SK-N-SH (cell line): ENCODE data around the gene SIGMAR1. TPM values are rescaled to one million over a fixed set of nuclear protein-coding genes. Genes with fewer than 3 reads are reported as not detected.

Experiments used
- CTCF ChIA-PET: fragments of 300-600, 350-600 bp; formaldehyde crosslinking; extraction: SDS; loops from one replicate; lab custom pipeline; 2021; lab: Yijun Ruan, JAX
- POLR2A ChIA-PET: fragments of 350-600 bp; sonication (Branson Sonifier 250); formaldehyde crosslinking; extraction: SDS; loops from one replicate; lab custom pipeline; 2020; ENCODE audit warnings: antibody characterized with exemption, inconsistent platforms; lab: Yijun Ruan, JAX
- DNase-seq: peaks from one replicate; pipeline ENCODE4 v3.0.0; 2012
- H2AFZ ChIP-seq: fragments of 200-600 bp; sonication (generic); 2 replicates; pipeline ENCODE4 v1.8.1; 2016; ENCODE audit warnings: antibody characterized with exemption, mild to moderate bottlenecking, low read depth
- H3F3A ChIP-seq: fragments of 200-600 bp; sonication (generic); replicated peaks from 2 replicates; pipeline ENCODE3; 2016; ENCODE audit warnings: antibody characterized with exemption, mild to moderate bottlenecking; ENCODE audit not compliant: insufficient read depth
- H3K27ac ChIP-seq, 2 experiments: fragments of 200-500 bp in 1 of 2; fragments of 200-600 bp in 1 of 2; sonication (Bioruptor generic) in 1 of 2; sonication (generic), shearing (Covaris generic) in 1 of 2; 2 replicates each; pipeline versions ENCODE4 v1.5.1 to v1.6.1; 2014 to 2016; ENCODE audit warnings: low read depth in 2 of 2, inconsistent platforms in 1 of 2, low read length in 1 of 2, mild to moderate bottlenecking in 1 of 2, mixed read lengths in 1 of 2
- H3K27me3 ChIP-seq: fragments of 200-600 bp; sonication (generic), shearing (Covaris generic); 2 replicates; pipeline ENCODE4 v1.6.1; 2016; ENCODE audit warnings: mixed run types; ENCODE audit not compliant: insufficient read depth
- H3K36me3 ChIP-seq, 2 experiments: fragments of 200-500 bp in 1 of 2; fragments of 200-600 bp in 1 of 2; sonication (Bioruptor generic) in 1 of 2; sonication (generic) in 1 of 2; replicated peaks in 1 of 2; 2 replicates each; pipeline versions ENCODE3 to v1.5.1; 2014 to 2016; ENCODE audit warnings: low read length in 1 of 2, mild to moderate bottlenecking in 1 of 2; ENCODE audit not compliant: insufficient read depth in 2 of 2, control insufficient read depth in 1 of 2
- H3K4me1 ChIP-seq, 2 experiments: fragments of 200-500 bp in 1 of 2; fragments of 200-600 bp in 1 of 2; sonication (Bioruptor generic) in 1 of 2; sonication (generic), shearing (Covaris generic) in 1 of 2; 2 replicates each; pipeline versions ENCODE4 v1.5.1 to v1.6.1; 2014 to 2016; ENCODE audit warnings: low read depth in 1 of 2, low read length in 1 of 2, mixed run types in 1 of 2; ENCODE audit not compliant: insufficient read depth in 2 of 2, control insufficient read depth in 1 of 2
- H3K4me2 ChIP-seq: fragments of 200-600 bp; sonication (generic), shearing (Covaris generic); 2 replicates; pipeline ENCODE4 v1.6.1; 2017; ENCODE audit warnings: mixed run types
- H3K4me3 ChIP-seq, 2 experiments: fragments of 200-500 bp in 1 of 2; fragments of 200-600 bp in 1 of 2; sonication (Bioruptor generic) in 1 of 2; sonication (generic), shearing (Covaris generic) in 1 of 2; 2 replicates each; pipeline versions ENCODE4 v1.5.1 to v1.8.1; 2014 to 2016; ENCODE audit warnings: low read depth in 2 of 2, inconsistent platforms in 1 of 2, low read length in 1 of 2, mild to moderate bottlenecking in 1 of 2, mixed read lengths in 1 of 2, moderate library complexity in 1 of 2
- H3K79me2 ChIP-seq: fragments of 200-600 bp; sonication (generic); 2 replicates; pipeline ENCODE4 v1.8.1; 2017; ENCODE audit warnings: mild to moderate bottlenecking; ENCODE audit not compliant: insufficient read depth
- H3K9ac ChIP-seq: fragments of 200-600 bp; sonication (generic); 2 replicates; pipeline ENCODE4 v1.6.1; 2017; ENCODE audit warnings: mixed run types
- H3K9me2 ChIP-seq: fragments of 200-600 bp; sonication (generic); 2 replicates; pipeline ENCODE4 v1.6.1; 2017; ENCODE audit warnings: mixed run types
- H3K9me3 ChIP-seq: fragments of 200-600 bp; sonication (generic); 2 replicates; pipeline ENCODE4 v1.6.1; 2017; ENCODE audit warnings: mixed run types, mild to moderate bottlenecking, moderate library complexity
- H4K20me1 ChIP-seq: fragments of 200-600 bp; sonication (generic); 2 replicates; pipeline ENCODE4 v1.6.1; 2017; ENCODE audit warnings: mild to moderate bottlenecking, mixed run types; ENCODE audit not compliant: insufficient read depth
- EP300 ChIP-seq, 2 experiments: IDR thresholded peaks; 2 replicates each; pipeline versions ENCODE4 v1.4.0 to v1.6.1; 2012; ENCODE audit warnings: borderline replicate concordance in 1 of 2, low read depth in 1 of 2, low read length in 1 of 2
- FOSL2 ChIP-seq: IDR thresholded peaks from 2 replicates; pipeline ENCODE4 v1.4.0; 2012; ENCODE audit warnings: low read depth, mild to moderate bottlenecking, moderate library complexity, borderline replicate concordance
- GATA2 ChIP-seq: sonication (generic); formaldehyde crosslinking; IDR thresholded peaks from 2 replicates; pipeline ENCODE4 v1.5.0; 2020; ENCODE audit warnings: mild to moderate bottlenecking, missing genetic modification reagents
- JUND ChIP-seq: IDR thresholded peaks from 2 replicates; pipeline ENCODE4 v1.4.0; 2012
- MXI1 ChIP-seq: IDR thresholded peaks from 2 replicates; pipeline ENCODE4 v1.6.1; 2012; ENCODE audit warnings: mild to moderate bottlenecking, low read depth, low read length, improper control_type of control experiment
- NFIC ChIP-seq: IDR thresholded peaks from 2 replicates; pipeline ENCODE4 v1.4.0; 2012; ENCODE audit warnings: borderline replicate concordance
- POLR2AphosphoS5 ChIP-seq: IDR thresholded peaks from 2 replicates; pipeline ENCODE4 v1.6.1; 2012; ENCODE audit warnings: low read depth, low read length
- RFX5 ChIP-seq: IDR thresholded peaks from 2 replicates; pipeline ENCODE4 v1.6.1; 2012; ENCODE audit warnings: mild to moderate bottlenecking, improper control_type of control experiment, low read length
- SMC3 ChIP-seq: IDR thresholded peaks from 2 replicates; pipeline ENCODE4 v1.6.1; 2012; ENCODE audit warnings: low read depth, low read length, improper control_type of control experiment
- TAF1 ChIP-seq: IDR thresholded peaks from 2 replicates; pipeline ENCODE4 v1.6.1; 2012; ENCODE audit warnings: low read depth, mild to moderate bottlenecking, low read length, moderate library complexity, borderline replicate concordance
- TEAD4 ChIP-seq: IDR thresholded peaks from 2 replicates; pipeline ENCODE4 v1.4.0; 2012; ENCODE audit warnings: mild to moderate bottlenecking, borderline replicate concordance; ENCODE audit not compliant: insufficient read depth
- WGBS: methylation state at CpG from one replicate; pipeline ENCODE4 v1.1.6; 2017; ENCODE audit warnings: low lambda C conversion rate; 5-methylcytosine and 5-hydroxymethylcytosine counted together
- polyA plus RNA-seq, 3 experiments: library from polyadenylated mRNA; depleted of rRNA; stranded (reverse); fragments of >200 nt; gene quantifications; 2 replicates each; pipeline ENCODE4 v1.2.3, GENCODE V29; 2012
- TF ChIP-seq, protein P1 (sequence below): IDR thresholded peaks from 2 replicates; pipeline ENCODE4; 2012
- TF ChIP-seq, protein P2 (sequence below): IDR thresholded peaks from 2 replicates; pipeline ENCODE4 v1.4.0; 2012; ENCODE audit warnings: low read depth
- TF ChIP-seq, protein P3 (sequence below): IDR thresholded peaks from 2 replicates; pipeline ENCODE4 v1.6.1; 2012; ENCODE audit warnings: mild to moderate bottlenecking, low read depth, low read length, moderate library complexity
- TF ChIP-seq, protein P4 (sequence below): fragments of 200-600 bp; sonication (generic); IDR thresholded peaks from 2 replicates; pipeline ENCODE4 v1.6.1; 2017; ENCODE audit warnings: antibody characterized with exemption, mild to moderate bottlenecking, moderate library complexity

The SIGMAR1 gene
- polyA plus RNA-seq, 1 of the 3 experiments (the other 2 are of a cell fraction), result 79.0 TPM

DNA sequence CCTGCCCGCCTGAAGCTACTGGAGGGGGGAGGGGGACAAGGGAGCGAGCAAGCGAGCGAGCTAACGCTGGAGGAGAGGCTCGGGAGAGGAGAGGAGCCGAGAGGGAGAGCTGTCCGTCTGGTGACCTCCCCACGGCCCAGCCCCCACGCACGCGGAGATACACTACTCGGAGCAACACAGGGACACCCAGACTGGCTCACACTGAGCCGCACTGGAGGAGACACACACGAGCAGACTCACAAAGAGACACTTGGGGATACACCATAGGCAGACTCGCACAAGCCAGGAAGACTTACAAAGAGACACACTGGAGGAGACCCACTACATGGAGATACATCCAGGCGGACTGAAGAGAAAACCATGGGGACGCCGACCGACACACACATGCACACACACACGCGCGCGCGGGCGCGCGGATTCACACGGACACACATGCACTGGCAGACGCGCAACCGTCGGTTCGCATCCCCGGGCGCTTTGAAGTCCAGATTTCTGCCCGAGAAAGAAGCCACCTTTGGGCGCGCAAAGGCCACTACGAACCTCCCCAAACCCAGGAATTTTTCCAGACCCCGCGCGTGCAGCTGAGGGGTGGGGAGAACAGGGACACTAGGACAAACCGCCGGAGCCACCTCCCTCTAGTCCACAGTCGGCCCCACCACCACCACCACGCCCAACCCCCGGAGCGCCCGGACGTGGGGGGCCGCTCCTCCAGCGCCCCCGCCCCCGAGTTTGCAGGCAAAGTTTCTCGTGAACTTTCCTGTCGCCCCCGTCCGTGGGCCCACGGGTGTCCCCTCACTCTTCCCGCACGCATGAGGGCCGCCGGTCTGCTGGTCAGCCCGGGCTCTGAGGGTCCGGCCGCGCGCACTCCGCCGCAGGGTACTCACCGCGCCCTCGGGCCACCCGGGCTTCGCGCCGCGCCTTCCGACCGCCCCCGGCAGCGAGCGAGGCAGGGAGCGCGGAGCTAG is 48.6 kb downstream of the SIGMAR1 start (continued):
- TF ChIP-seq, protein P1, sequence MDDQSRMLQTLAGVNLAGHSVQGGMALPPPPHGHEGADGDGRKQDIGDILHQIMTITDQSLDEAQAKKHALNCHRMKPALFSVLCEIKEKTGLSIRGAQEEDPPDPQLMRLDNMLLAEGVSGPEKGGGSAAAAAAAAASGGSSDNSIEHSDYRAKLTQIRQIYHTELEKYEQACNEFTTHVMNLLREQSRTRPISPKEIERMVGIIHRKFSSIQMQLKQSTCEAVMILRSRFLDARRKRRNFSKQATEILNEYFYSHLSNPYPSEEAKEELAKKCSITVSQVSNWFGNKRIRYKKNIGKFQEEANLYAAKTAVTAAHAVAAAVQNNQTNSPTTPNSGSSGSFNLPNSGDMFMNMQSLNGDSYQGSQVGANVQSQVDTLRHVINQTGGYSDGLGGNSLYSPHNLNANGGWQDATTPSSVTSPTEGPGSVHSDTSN, result no peak
- TF ChIP-seq TEAD4, result no peak
- no peak for TF ChIP-seq GATA2 (CRISPR knock-in tag)
- TF ChIP-seq EP300 (IDR thresholded peaks at IDR 0.05; ENCODE audit: borderline replicate concordance in 1 of 2, low read depth in 1 of 2, low read length in 1 of 2), result no peak
- TF ChIP-seq JUND, result no peak
- TF ChIP-seq, protein P2, sequence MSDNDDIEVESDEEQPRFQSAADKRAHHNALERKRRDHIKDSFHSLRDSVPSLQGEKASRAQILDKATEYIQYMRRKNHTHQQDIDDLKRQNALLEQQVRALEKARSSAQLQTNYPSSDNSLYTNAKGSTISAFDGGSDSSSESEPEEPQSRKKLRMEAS, result no peak
- peak; percentile 78 for TF ChIP-seq MXI1
- TF ChIP-seq SMC3, result no peak
- TF ChIP-seq, protein P3, sequence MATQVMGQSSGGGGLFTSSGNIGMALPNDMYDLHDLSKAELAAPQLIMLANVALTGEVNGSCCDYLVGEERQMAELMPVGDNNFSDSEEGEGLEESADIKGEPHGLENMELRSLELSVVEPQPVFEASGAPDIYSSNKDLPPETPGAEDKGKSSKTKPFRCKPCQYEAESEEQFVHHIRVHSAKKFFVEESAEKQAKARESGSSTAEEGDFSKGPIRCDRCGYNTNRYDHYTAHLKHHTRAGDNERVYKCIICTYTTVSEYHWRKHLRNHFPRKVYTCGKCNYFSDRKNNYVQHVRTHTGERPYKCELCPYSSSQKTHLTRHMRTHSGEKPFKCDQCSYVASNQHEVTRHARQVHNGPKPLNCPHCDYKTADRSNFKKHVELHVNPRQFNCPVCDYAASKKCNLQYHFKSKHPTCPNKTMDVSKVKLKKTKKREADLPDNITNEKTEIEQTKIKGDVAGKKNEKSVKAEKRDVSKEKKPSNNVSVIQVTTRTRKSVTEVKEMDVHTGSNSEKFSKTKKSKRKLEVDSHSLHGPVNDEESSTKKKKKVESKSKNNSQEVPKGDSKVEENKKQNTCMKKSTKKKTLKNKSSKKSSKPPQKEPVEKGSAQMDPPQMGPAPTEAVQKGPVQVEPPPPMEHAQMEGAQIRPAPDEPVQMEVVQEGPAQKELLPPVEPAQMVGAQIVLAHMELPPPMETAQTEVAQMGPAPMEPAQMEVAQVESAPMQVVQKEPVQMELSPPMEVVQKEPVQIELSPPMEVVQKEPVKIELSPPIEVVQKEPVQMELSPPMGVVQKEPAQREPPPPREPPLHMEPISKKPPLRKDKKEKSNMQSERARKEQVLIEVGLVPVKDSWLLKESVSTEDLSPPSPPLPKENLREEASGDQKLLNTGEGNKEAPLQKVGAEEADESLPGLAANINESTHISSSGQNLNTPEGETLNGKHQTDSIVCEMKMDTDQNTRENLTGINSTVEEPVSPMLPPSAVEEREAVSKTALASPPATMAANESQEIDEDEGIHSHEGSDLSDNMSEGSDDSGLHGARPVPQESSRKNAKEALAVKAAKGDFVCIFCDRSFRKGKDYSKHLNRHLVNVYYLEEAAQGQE, result no peak
- no peak for TF ChIP-seq POLR2AphosphoS5

DNA sequence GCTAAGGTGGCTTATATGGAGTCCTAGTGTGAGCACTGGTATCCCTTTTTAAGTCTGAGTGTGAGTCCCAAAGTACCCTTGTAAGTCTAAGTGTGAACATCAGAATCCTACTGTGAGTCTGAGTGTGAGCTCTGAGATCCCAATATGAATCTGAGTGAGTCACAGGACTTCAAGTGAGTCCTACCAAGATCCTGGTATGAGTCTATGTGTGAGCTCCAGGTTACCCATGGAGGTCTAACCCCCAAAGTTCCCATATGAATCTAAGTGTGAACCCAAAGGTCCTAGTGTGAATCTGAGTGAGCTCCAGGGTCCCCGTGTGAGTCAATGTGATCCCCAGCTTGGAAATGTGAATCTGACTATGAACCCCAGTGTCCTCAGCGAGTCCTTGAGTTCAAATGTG is 50.3 kb downstream of the SIGMAR1 start:
- H3K9me3 ChIP-seq, result no peaks in the 10 kb centered on the region
- WGBS, result 38% methylated on average over 1 of the region's 2 CpGs
- H3K4me3 ChIP-seq, result no peak overlapping the region
- DNase-seq, result no peak
- H2AFZ ChIP-seq, result no peak overlapping the region
- no peak overlapping the region for H3K27ac ChIP-seq
- 0 out of 2 replicates have a peak, but pooled peaks cover 4% of the 10 kb centered on the region for H4K20me1 ChIP-seq
- POLR2A ChIA-PET, result interaction anchor here (0.5 to 1.8 kb wide), 2 partner anchors 9 to 239 kb away, joined by 3 to 10 read pairs; no protein-coding TSS in a partner anchor
- CTCF ChIA-PET, result interaction anchor here (1.0 to 9.8 kb wide), 6 partner anchors 16 to 207 kb away, joined by 3 to 507 read pairs (median 10); no protein-coding TSS in a partner anchor
- H3K9me2 ChIP-seq, result no peaks in the 10 kb centered on the region
- H3K9ac ChIP-seq, result no peak overlapping the region
- H3K4me1 ChIP-seq, result peaks cover 0 to 68% of the 10 kb centered on the region in 2 experiments; a peak in 2 of 4 replicates
- H3K27me3 ChIP-seq, result peaks cover 50% of the 10 kb centered on the region
- H3F3A ChIP-seq, result no peaks in the 10 kb centered on the region
- H3K36me3 ChIP-seq, result no peaks in the 10 kb centered on the region
- no peak overlapping the region for H3K4me2 ChIP-seq
- TF ChIP-seq TEAD4 (no peak), TAF1 (no peak), RFX5 (no peak), GATA2 (CRISPR knock-in tag) (no peak), NFIC (no peak), FOSL2 (no peak)
- TF ChIP-seq, protein P4, sequence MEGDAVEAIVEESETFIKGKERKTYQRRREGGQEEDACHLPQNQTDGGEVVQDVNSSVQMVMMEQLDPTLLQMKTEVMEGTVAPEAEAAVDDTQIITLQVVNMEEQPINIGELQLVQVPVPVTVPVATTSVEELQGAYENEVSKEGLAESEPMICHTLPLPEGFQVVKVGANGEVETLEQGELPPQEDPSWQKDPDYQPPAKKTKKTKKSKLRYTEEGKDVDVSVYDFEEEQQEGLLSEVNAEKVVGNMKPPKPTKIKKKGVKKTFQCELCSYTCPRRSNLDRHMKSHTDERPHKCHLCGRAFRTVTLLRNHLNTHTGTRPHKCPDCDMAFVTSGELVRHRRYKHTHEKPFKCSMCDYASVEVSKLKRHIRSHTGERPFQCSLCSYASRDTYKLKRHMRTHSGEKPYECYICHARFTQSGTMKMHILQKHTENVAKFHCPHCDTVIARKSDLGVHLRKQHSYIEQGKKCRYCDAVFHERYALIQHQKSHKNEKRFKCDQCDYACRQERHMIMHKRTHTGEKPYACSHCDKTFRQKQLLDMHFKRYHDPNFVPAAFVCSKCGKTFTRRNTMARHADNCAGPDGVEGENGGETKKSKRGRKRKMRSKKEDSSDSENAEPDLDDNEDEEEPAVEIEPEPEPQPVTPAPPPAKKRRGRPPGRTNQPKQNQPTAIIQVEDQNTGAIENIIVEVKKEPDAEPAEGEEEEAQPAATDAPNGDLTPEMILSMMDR, result no peak
- H3K79me2 ChIP-seq, result no peaks in the 10 kb centered on the region
